GM12801 (cell line): Measurements from ENCODE around the gene PTPRN2.

ENCODE experiments used
- CTCF ChIP-seq: IDR thresholded peaks from one replicate; pipeline ENCODE4 v1.5.1; 2011; ENCODE audit warnings: control low read depth; ENCODE audit not compliant: insufficient read length; ENCODE audit errors: extremely low read depth

The PTPRN2 gene

GRCh38 chr7:158609313-158609974 is 21.8 kb upstream of the PTPRN2 start:
- no peak for TF ChIP-seq CTCF

GRCh38 chr7:158607563-158607962 is 19.9 kb upstream of the PTPRN2 start:
- TF ChIP-seq CTCF, result no peak

- no peak for TF ChIP-seq CTCF
Observed at GRCh38 chr7:158606671-158607424, 19.2 kb upstream of the PTPRN2 start.

GRCh38 chr7:158606129-158606528 is 18.5 kb upstream of the PTPRN2 start:
- no peak for TF ChIP-seq CTCF

- no peak for TF ChIP-seq CTCF
Observed at GRCh38 chr7:158603773-158604755, 16.4 kb upstream of the PTPRN2 start.

GRCh38 chr7:158602905-158603772 is 15.5 kb upstream of the PTPRN2 start:
- no peak for TF ChIP-seq CTCF

- TF ChIP-seq CTCF, result no peak
Observed at GRCh38 chr7:158602041-158602440, 14.4 kb upstream of the PTPRN2 start.
